GM23338 (cell line): ENCODE results near the gene WBP1. TPM values are rescaled to one million over a fixed set of nuclear protein-coding genes. Genes with fewer than 3 reads are reported as not detected.

Experiments
- ATAC-seq: fragments of 200-7000 bp; cut with Tn5 transposase; 3 replicates; pipeline ENCODE4 v1.9.1; 2020
- DNase-seq: peaks from one replicate; pipeline ENCODE4 v3.0.0-alpha.2; 2015; ENCODE audit warnings: low spot score
- H2AFZ ChIP-seq: fragments of 200-600 bp; sonication (generic); 2 replicates; pipeline ENCODE4 v1.8.0; 2016; ENCODE audit warnings: antibody characterized with exemption, mild to moderate bottlenecking, moderate library complexity
- H3F3A ChIP-seq: fragments of 200-600 bp; sonication (generic); replicated peaks from 2 replicates; pipeline ENCODE4 v1.8.0; 2017; ENCODE audit warnings: antibody characterized with exemption, mixed run types, low read depth
- H3K27ac ChIP-seq: fragments of 200-600 bp; sonication (generic); 2 replicates; pipeline ENCODE4 v1.6.1; 2016; ENCODE audit warnings: low read depth
- H3K27me3 ChIP-seq: fragments of 200-600 bp; sonication (generic); 2 replicates; pipeline ENCODE4 v1.8.0; 2016; ENCODE audit warnings: mild to moderate bottlenecking, mixed run types, moderate library complexity; ENCODE audit not compliant: insufficient read depth
- H3K36me3 ChIP-seq: fragments of 200-600 bp; sonication (generic); 2 replicates; pipeline ENCODE4 v1.8.0; 2016; ENCODE audit warnings: mild to moderate bottlenecking; ENCODE audit not compliant: insufficient read depth
- H3K4me1 ChIP-seq: fragments of 200-600 bp; sonication (generic); 2 replicates; pipeline ENCODE4 v1.8.0; 2016; ENCODE audit warnings: mild to moderate bottlenecking, moderate library complexity; ENCODE audit not compliant: insufficient read depth
- H3K4me2 ChIP-seq: fragments of 200-600 bp; sonication (generic); 2 replicates; pipeline ENCODE4 v1.7.1; 2017; ENCODE audit warnings: mixed run types
- H3K4me3 ChIP-seq: fragments of 200-600 bp; sonication (generic); 2 replicates; pipeline ENCODE4 v1.6.1; 2016; ENCODE audit warnings: mixed run types
- H3K79me2 ChIP-seq: fragments of 200-600 bp; sonication (generic); replicated peaks from 2 replicates; pipeline ENCODE4 v1.8.0; 2017; ENCODE audit warnings: mild to moderate bottlenecking; ENCODE audit not compliant: insufficient read depth
- H3K9me2 ChIP-seq: fragments of 200-600 bp; sonication (generic); 2 replicates; pipeline ENCODE4 v1.8.0; 2017; ENCODE audit not compliant: insufficient read depth
- H4K20me1 ChIP-seq: fragments of 200-600 bp; sonication (generic); replicated peaks from 2 replicates; pipeline ENCODE4 v1.8.0; 2017; ENCODE audit warnings: mild to moderate bottlenecking; ENCODE audit not compliant: insufficient read depth
- H3K27ac Mint-ChIP-seq: 2 replicates; pipeline ENCODE4 v1.8.0; 2020; ENCODE audit warnings: inconsistent platforms, mild to moderate bottlenecking, moderate library complexity, mixed read lengths
- H3K27me3 Mint-ChIP-seq: 3 replicates; pipeline ENCODE4 v1.8.0; 2022; ENCODE audit warnings: low read depth, mild to moderate bottlenecking, moderate library complexity, mixed read lengths, inconsistent platforms; ENCODE audit not compliant: insufficient read depth, poor library complexity
- H3K36me3 Mint-ChIP-seq: 3 replicates; pipeline ENCODE4 v1.8.0; 2021; ENCODE audit warnings: low read depth, mild to moderate bottlenecking, inconsistent platforms, moderate library complexity, mixed read lengths
- H3K4me1 Mint-ChIP-seq: 3 replicates; pipeline ENCODE4 v1.8.0; 2020; ENCODE audit warnings: mild to moderate bottlenecking, inconsistent platforms, mixed read lengths
- H3K4me3 Mint-ChIP-seq: 3 replicates; pipeline ENCODE4 v1.8.0; 2021; ENCODE audit warnings: moderate library complexity, mild to moderate bottlenecking, inconsistent platforms, mixed read lengths
- H3K9me3 Mint-ChIP-seq: 3 replicates; pipeline ENCODE4 v1.8.0; 2020; ENCODE audit warnings: moderate library complexity, mild to moderate bottlenecking, inconsistent platforms, mixed read lengths
- CTCF ChIP-seq, 2 experiments: fragments of 200-600 bp in 1 of 2; sonication (generic) in 1 of 2; conservative IDR thresholded peaks; 2 replicates each; pipeline versions ENCODE4 v1.5.1 to v1.6.1; 2016 to 2017; ENCODE audit warnings: antibody characterized with exemption in 2 of 2, low read depth in 2 of 2, mild to moderate bottlenecking in 2 of 2, moderate library complexity in 1 of 2
- ETS1 ChIP-seq: IDR thresholded peaks from 2 replicates; pipeline ENCODE4 v1.6.1; 2016; ENCODE audit warnings: antibody characterized with exemption
- EZH2 ChIP-seq: fragments of 200-600 bp; sonication (generic); IDR thresholded peaks from one replicate; pipeline ENCODE4 v1.8.0; 2017; ENCODE audit warnings: antibody characterized with exemption, mild to moderate bottlenecking, low read depth; ENCODE audit not compliant: unreplicated experiment
- NANOG ChIP-seq: IDR thresholded peaks from 2 replicates; pipeline ENCODE4 v1.6.1; 2016; ENCODE audit warnings: antibody characterized with exemption, borderline replicate concordance
- POLR2AphosphoS5 ChIP-seq: IDR thresholded peaks from 2 replicates; pipeline ENCODE4 v1.6.1; 2016; ENCODE audit warnings: antibody characterized with exemption, low read depth
- ZNF114 ChIP-seq: fragments of 250-450 bp; sonication (Bioruptor Pico); IDR thresholded peaks from 2 replicates; pipeline ENCODE4 v1.5.0; 2020; ENCODE audit warnings: mild to moderate bottlenecking, moderate library complexity
- polyA plus RNA-seq: library from polyadenylated mRNA; unstranded; fragments of >200 nt; fragmentation: Nextera tagmentation; extraction: Ambion mirVana; gene quantifications from 2 replicates; pipeline ENCODE4 v1.2.1, GENCODE V29; 2016
- total RNA-seq: library from RNA; depleted of rRNA; stranded (reverse); fragments of >200 nt; shearing (Covaris generic); gene quantifications from 2 replicates; pipeline ENCODE4 v1.2.3, GENCODE V29; 2014
- TF ChIP-seq, protein P1 (sequence below): IDR thresholded peaks from one replicate; pipeline ENCODE4 v1.6.1; 2018; ENCODE audit warnings: antibody characterized with exemption; ENCODE audit not compliant: unreplicated experiment

WBP1 gene
- total and polyA plus RNA-seq, 2 experiments from 2014 or later: 53.0 to 64.4 TPM

- 0 out of 2 replicates have a peak, but pooled peaks cover 2% of the 10 kb centered on the region for H3F3A ChIP-seq
- no peaks in the 10 kb centered on the region for H3K79me2 ChIP-seq
- H3K9me3 Mint-ChIP-seq: no peaks in the 10 kb centered on the region
- DNase-seq (peak; percentile 91), ATAC-seq (peak; percentile 67)
- no peak overlapping the region for H3K27ac ChIP-seq
- H3K27me3 ChIP-seq: peaks cover 41% of the 10 kb centered on the region
- 0 out of 2 replicates have a peak, but pooled peaks have one; percentile 56 for TF ChIP-seq POLR2AphosphoS5
- 0 out of 2 replicates have a peak, but pooled peaks have one; percentile 17 for TF ChIP-seq ETS1
- TF ChIP-seq NANOG: no peak
- H3K27ac Mint-ChIP-seq: no peak overlapping the region
- H4K20me1 ChIP-seq: no peaks in the 10 kb centered on the region
- H3K9me2 ChIP-seq: no peaks in the 10 kb centered on the region
- H3K4me3 ChIP-seq: peak overlapping the region; percentile 71
- H3K4me1 Mint-ChIP-seq: peaks cover 13% of the 10 kb centered on the region; the same call in 2 of the 3 replicates
- H3K27me3 Mint-ChIP-seq: peaks cover 40% of the 10 kb centered on the region
- peak overlapping the region; percentile 73 for H3K4me3 Mint-ChIP-seq
- peaks cover 16% of the 10 kb centered on the region for H3K4me1 ChIP-seq
- peak overlapping the region; percentile 97 for H2AFZ ChIP-seq
- H3K4me2 ChIP-seq: peak overlapping the region; percentile 96
- no peaks in the 10 kb centered on the region for H3K36me3 ChIP-seq
- no peaks in the 10 kb centered on the region for H3K36me3 Mint-ChIP-seq
Measured at GRCh38 chr2:74415762-74416395, 42.4 kb upstream of the WBP1 start.

GRCh38 chr2:74416778-74417177 lies 41.5 kb upstream of the WBP1 start:
- Histone ChIP-seq H3K4me3 (no peak overlapping the region), H2AFZ (no peak overlapping the region), H3K4me2 (0 out of 2 replicates have a peak overlapping the region, but pooled peaks have one; percentile 22), H3F3A (0 out of 2 replicates have a peak, but pooled peaks cover 6% of the 10 kb centered on the region), H3K36me3 (no peaks in the 10 kb centered on the region), H3K9me2 (no peaks in the 10 kb centered on the region), H4K20me1 (no peaks in the 10 kb centered on the region), H3K4me1 (peaks cover 16% of the 10 kb centered on the region), H3K79me2 (no peaks in the 10 kb centered on the region), H3K27ac (no peak overlapping the region), H3K27me3 (peaks cover 41% of the 10 kb centered on the region)
- ATAC-seq (no peak), DNase-seq (no peak)
- H3K4me3 Mint-ChIP-seq: no peak overlapping the region
- H3K27me3 Mint-ChIP-seq: peaks cover 43% of the 10 kb centered on the region
- H3K27ac Mint-ChIP-seq: no peak overlapping the region
- peak in 1 of 2 experiments; percentile 17; a peak in 3 of 4 replicates for TF ChIP-seq CTCF (conservative IDR thresholded peaks at IDR 0.05; ENCODE audit: low read depth in 2 of 2)
- TF ChIP-seq EZH2: no peak
- peaks cover 16% of the 10 kb centered on the region; the same call in 2 of the 3 replicates for H3K4me1 Mint-ChIP-seq
- H3K36me3 Mint-ChIP-seq: no peaks in the 10 kb centered on the region
- H3K9me3 Mint-ChIP-seq: no peaks in the 10 kb centered on the region

GRCh38 chr2:74417197-74417596 lies 41.0 kb upstream of the WBP1 start:
- DNase-seq (no peak), ATAC-seq (no peak)
- Mint-ChIP-seq H3K9me3 (no peaks in the 10 kb centered on the region), H3K36me3 (no peaks in the 10 kb centered on the region), H3K4me3 (no peak overlapping the region), H3K4me1 (peaks cover 16% of the 10 kb centered on the region; the same call in 2 of the 3 replicates), H3K27ac (no peak overlapping the region), H3K27me3 (peaks cover 47% of the 10 kb centered on the region)
- Histone ChIP-seq H3K79me2 (no peaks in the 10 kb centered on the region), H3K9me2 (no peaks in the 10 kb centered on the region), H3K4me3 (no peak overlapping the region), H3K36me3 (no peaks in the 10 kb centered on the region), H3K4me1 (peaks cover 16% of the 10 kb centered on the region), H3K27me3 (peaks cover 41% of the 10 kb centered on the region), H4K20me1 (no peaks in the 10 kb centered on the region), H3K27ac (no peak overlapping the region), H2AFZ (no peak overlapping the region), H3K4me2 (no peak overlapping the region), H3F3A (peaks cover 6% of the 10 kb centered on the region; the same call in 1 of the 2 replicates)
- no peak for TF ChIP-seq CTCF (conservative IDR thresholded peaks at IDR 0.05; ENCODE audit: low read depth in 2 of 2)
- TF ChIP-seq NANOG: no peak
- TF ChIP-seq ETS1: no peak
- TF ChIP-seq, protein P1, sequence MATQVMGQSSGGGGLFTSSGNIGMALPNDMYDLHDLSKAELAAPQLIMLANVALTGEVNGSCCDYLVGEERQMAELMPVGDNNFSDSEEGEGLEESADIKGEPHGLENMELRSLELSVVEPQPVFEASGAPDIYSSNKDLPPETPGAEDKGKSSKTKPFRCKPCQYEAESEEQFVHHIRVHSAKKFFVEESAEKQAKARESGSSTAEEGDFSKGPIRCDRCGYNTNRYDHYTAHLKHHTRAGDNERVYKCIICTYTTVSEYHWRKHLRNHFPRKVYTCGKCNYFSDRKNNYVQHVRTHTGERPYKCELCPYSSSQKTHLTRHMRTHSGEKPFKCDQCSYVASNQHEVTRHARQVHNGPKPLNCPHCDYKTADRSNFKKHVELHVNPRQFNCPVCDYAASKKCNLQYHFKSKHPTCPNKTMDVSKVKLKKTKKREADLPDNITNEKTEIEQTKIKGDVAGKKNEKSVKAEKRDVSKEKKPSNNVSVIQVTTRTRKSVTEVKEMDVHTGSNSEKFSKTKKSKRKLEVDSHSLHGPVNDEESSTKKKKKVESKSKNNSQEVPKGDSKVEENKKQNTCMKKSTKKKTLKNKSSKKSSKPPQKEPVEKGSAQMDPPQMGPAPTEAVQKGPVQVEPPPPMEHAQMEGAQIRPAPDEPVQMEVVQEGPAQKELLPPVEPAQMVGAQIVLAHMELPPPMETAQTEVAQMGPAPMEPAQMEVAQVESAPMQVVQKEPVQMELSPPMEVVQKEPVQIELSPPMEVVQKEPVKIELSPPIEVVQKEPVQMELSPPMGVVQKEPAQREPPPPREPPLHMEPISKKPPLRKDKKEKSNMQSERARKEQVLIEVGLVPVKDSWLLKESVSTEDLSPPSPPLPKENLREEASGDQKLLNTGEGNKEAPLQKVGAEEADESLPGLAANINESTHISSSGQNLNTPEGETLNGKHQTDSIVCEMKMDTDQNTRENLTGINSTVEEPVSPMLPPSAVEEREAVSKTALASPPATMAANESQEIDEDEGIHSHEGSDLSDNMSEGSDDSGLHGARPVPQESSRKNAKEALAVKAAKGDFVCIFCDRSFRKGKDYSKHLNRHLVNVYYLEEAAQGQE: no peak
- no peak for TF ChIP-seq ZNF114 (CRISPR knock-in tag)
